Fibroblast of skin of back (primary cell): Measurements from ENCODE around the gene PKN1.

Experiments
- DNase-seq: peaks from one replicate; pipeline ENCODE4 v3.0.0-alpha.2; 2013

PKN1 gene

DNA sequence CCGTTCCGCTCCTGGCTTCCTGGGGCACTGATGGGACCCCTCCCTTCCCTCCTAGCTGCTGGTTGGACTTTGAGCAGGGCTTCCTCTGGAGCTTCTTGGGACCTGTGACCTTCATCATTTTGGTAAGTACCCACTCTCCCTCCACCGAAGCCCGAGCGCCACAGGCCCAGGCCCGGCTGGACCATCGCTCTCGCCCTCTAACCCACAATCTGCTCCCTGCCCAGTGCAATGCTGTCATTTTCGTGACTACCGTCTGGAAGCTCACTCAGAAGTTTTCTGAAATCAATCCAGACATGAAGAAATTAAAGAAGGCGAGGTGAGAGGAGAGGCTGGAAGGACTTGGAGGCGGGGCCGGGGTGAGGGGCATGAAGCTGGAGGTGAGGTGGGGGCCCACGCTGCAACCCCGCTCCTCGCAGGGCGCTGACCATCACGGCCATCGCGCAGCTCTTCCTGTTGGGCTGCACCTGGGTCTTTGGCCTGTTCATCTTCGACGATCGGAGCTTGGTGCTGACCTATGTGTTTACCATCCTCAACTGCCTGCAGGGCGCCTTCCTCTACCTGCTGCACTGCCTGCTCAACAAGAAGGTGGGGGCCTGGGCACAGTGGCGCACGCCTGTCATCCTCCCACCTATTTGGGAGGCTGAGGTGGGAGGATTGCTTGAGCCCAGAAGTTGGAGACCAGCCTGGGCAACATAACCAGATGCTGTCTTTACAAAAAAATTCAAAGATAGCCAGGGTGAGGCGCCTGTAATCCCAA, 26.3 kb upstream of the PKN1 start:
- DNase-seq, result no peak

- no peak for DNase-seq
Observed at GRCh38 chr19:14407605-14408484, 25.3 kb upstream of the PKN1 start.

DNA sequence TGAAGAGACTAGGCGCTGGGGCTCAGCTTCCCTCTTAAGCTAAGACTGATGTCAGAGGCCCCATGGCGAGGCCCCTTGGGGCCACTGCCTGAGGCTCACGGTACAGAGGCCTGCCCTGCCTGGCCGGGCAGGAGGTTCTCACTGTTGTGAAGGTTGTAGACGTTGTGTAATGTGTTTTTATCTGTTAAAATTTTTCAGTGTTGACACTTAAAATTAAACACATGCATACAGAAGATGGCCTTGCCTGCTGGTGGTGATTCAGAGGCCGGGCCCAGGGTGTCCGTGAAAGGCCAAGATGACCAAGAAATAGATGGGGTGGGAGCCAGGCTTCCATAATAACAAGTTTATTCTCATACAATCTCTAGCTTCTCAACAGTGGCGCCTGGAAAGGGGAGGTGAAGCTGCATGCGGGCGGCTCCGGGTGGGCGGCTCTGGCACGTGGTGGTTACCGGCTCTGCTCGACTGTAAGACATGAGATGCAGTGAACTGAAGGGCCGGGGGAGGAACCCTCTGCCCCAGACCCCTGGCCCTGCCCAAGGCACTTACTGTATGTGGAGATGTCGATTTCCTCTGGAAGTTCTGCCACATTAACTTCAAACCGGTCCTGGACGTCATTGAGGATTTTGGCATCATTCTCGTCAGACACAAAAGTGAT, 24.5 kb upstream of the PKN1 start:
- no peak for DNase-seq

DNA sequence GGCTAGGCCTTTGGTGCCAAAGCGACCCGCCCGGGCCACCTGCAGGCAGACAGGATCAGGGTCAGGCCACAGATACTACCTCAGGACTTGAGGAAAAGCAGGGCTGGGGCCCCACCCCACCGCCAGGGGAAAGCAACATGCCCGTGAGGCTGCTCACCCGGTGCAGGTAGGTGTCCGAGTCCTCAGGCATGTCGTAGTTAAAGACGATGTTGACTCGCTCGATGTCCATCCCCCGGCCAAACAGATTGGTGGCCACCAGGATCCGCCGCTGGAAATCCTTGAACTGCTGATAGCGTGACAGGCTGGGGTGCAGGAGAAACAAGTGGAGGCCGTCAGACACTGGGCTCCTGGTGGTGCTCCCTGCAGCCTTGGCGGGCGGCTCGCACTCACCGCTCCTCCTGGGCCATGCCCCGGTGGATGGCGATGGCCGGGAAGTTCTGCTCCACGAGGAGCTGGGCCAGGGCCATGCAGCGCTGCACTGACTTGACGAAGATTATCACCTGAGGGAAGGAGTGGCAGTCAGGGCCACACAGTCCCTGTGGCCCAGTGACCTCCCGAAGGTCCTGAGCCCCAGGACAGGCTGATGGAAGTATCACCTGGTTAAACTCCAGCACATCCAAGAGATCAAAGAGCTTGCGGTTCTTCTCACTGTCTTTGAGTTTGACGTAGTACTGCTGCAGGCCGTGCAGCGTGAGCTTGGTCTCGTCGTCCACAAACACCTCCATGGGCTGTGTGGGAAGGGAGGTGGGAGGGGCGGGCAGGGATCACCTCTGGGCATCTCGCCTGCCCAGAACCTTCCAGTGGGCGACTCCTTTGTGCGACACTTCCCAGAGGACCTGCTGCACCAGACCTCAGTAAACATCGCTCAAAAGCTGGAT, 23.7 kb upstream of the PKN1 start:
- DNase-seq, result no peak

DNA sequence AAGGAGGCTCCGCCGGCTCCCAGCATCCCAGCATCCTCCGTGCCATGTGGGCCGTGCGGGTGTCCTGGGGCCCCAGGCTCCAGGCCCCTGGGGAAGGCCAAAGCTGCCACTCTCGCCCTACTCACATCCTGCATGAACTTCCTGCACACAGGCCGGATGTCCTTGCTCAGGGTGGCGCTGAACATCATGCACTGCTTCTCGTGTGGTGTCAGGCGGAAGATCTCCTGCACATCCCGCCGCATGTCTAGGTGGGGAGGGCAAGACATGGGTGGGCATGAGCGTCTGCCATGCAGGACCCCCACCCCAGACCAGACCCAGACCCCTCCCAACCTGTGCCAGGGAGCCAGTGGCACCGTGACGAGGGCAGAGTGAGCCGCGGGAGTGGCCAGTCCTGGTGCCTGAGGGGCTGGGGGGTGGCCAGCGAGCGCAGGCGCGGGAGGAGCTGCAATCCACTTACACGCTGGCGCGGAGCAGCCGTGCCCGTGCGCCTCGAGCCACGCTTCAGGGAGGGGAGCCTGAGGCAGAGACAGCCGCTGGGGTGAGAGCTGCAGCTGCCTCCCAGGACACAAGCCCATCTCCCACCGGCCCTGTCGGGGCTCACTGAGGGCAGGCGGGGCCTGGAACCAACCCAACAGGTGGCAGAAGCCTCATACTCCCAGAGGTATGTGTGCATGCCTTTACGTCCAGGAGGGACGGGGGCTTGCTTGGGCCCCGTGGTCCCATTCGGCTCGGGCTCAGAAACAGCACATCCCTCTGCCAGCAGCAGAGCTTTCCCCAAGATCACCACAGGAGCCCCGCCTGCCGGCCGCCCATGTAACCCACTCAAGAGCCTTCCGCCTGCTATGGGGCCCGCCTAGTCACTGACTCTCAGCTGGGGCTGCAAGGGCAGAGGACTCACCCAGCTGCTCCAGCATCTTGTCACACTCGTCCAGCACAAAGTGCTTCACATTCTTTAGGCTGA, 22.7 kb upstream of the PKN1 start:
- DNase-seq, result no peak

GRCh38 chr19:14411161-14411937, 21.8 kb upstream of the PKN1 start:
- DNase-seq, result no peak

DNA sequence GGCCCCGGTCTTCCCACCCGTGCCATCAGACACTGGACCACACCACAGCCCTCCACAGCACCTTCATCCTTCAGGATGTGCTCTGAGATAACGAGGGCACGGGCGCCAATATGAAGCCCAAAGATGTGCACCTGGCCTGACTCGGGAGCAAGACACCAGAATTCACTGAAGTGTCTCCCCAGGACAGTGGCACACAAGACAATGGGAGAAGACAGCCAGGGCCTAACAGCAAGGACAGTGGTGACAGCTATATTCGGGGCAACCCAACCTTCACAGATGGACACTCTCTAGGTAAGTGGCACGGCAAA, 21.2 kb upstream of the PKN1 start:
- no peak for DNase-seq

- DNase-seq, result no peak
Observed at GRCh38 chr19:14412324-14412995, 20.6 kb upstream of the PKN1 start.

DNA sequence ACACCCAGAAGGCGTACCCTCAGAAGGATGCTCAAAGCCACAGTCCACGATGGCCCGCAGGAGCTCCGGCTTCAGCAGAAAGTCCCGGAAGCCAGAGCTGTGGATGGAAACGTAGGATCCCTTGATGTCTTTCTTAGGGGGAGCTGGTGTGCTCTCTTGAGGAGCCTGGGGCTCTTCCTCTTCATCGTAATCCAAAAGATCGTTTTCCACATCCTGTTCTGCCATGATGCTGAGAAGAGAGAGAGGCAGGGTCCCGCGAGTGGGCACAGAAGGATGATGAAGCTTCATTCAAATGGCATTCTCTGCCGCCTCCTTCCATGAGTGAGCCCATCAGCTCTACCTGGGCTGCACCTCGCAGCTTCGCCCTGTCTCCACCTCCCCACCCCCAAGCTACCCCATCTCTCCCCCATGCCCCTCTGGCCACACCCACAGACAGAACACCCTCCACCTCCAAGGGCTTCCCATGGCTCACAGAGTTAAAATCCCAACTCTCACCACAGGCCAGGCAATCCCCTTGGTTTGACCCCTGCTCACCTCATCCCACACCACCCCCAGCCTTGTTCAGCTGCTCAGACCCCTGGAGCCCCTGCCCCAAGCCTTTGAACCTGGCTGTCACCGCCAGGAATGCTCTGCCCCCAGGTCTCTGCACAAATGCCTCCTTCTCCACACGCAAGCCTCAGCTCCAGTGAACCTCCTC, 20.0 kb upstream of the PKN1 start:
- no peak for DNase-seq

DNA sequence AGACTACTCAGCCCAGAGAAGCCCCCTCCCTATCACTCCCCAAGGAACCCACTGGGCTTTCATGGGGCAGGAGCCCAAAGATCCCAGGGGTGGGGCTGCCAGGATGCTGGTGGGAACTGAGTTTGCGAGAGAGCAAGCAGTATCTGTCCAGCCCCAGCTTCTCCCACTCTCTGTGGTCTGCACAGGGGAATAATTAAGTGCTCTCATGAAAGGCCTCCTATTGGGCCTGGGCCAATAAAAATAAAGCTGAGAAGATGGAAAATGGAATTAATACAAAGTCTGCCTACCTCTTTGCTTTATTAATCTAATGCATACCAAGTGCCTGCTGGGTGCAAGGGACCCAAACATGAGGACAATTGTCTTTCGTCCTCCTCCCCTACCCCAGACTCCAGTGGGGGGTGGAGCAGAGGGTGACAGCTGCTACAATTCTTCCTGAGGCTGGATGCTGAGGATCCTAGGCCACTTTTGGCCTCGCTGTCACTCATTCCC, 19.4 kb upstream of the PKN1 start:
- peak; percentile 50 for DNase-seq

DNA sequence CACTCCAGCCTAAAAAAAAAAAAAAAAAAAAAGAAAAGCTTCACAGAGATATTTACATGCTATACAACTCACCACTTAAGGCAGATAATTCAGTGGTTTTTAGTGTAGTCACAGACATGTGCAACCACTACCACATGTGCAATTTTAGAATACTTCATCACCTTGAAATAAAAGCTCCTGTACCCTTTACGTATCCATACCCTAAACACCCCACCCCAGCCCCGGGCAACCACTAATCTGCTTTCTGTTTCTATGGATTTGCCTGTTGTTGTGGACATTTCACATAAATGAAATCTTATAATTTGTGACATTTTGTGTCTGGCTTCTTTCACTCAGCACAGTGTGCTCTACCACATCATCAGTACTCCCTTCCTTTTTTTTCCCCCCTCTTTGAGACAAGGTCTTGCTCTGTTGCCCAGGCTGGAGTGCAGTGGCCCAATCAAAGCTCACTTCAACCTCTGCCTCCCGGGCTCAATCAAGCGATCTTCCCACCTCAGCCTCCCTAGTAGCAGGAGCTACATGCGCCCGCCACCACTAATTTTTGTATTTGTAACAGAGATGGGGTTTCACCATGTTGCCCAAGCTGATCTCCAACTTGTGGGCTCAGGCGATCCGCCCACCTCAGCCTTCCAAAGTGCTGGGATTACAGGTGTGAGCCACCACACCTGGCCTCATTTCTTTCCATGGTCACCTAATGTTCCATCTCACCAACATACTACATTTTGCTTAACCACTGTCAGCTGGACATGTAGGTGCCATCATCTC, 18.0 kb upstream of the PKN1 start:
- no peak for DNase-seq

DNA sequence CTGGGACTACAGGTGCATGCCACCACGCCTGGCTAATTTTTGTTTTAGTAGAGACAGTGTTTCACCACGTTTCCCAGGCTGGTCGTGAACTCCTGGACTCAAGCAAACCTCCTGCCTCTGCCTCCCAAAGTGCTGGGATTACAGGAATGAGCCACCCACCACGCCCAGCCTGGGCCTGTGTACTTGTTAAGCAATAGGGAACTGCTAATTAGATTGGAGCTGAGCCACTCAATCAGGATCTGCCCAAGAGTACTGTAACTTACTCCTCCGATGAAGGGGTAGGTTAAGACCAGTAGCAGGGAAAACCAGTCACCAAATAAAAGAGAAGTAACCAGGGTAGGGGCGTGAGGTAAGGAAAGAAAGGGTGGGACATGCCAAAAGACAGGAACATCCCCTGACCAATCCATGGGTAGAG, 16.3 kb upstream of the PKN1 start:
- DNase-seq, result no peak

DNA sequence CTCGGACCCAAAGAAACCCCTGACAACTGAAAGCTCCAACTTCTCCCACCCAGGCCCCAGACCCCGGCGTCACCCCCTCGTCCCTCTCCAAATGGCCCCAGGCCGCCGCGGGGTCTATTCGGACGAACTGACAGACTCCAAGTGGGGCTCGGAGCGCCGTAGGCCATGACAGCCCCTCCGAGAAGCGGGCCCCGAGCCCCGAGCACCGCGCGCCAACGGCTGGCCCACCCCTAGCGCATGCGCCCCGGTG, 14.3 kb upstream of the PKN1 start:
- no peak for DNase-seq

- DNase-seq, result peak; percentile 100
Observed at GRCh38 chr19:14419106-14419813, 13.8 kb upstream of the PKN1 start, which contains the start of gene DDX39A. DDX39A (minus strand) TSS chr19:14419341; CDS start chr19:14413220, 6,121 bp downstream.

DNA sequence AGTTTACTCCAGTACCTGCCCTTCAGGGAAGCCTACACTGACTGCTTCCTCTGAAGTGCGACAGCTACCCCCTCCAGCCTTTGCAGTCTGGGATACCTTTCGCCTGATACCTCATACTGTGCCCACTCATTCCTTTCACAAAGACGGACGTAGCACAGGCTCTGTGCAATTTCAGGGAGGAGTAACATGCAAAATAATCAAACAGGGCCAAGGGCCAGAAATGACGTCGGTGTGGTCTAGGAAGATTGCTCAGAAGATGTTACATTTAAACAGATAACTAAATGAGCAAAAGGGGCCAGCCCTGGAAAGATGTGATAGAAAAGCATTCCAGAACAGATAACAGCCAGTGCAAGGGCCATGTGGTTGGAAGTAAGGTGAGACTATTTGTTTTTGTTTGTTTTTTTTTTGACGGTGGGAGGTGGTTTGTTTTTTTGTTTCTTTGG, 7.4 kb upstream of the PKN1 start:
- DNase-seq, result no peak

DNA sequence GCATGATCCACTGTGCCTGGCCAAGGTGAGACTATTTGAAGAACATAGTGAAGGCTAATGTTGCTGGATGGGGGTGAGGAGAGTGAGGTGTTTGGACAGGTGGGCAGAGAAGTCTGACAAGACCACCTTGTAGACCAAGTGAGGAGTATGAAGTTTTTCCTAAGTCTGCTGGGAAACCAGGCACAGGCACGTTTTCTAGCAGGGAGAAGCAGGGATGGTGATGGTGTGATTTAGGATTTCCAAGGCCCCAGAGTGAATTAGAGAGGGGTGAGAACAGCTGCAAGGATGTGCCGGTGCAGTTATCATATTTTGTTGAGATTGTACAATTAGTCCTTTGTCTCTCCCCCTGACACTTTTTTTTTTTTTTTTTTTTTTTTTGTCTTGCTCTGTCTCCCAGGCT, 5.6 kb upstream of the PKN1 start:
- DNase-seq, result no peak

GRCh38 chr19:14428882-14429416, 4.2 kb upstream of the PKN1 start:
- DNase-seq, result peak; percentile 43
